GM10847 (cell line): ENCODE measurements around the gene MEX3A.

Experiments
- POLR2A ChIP-seq: IDR thresholded peaks from 2 replicates; pipeline ENCODE4 v1.6.1; 2011; ENCODE audit not compliant: insufficient read length; ENCODE audit errors: extremely low read depth

MEX3A gene

DNA sequence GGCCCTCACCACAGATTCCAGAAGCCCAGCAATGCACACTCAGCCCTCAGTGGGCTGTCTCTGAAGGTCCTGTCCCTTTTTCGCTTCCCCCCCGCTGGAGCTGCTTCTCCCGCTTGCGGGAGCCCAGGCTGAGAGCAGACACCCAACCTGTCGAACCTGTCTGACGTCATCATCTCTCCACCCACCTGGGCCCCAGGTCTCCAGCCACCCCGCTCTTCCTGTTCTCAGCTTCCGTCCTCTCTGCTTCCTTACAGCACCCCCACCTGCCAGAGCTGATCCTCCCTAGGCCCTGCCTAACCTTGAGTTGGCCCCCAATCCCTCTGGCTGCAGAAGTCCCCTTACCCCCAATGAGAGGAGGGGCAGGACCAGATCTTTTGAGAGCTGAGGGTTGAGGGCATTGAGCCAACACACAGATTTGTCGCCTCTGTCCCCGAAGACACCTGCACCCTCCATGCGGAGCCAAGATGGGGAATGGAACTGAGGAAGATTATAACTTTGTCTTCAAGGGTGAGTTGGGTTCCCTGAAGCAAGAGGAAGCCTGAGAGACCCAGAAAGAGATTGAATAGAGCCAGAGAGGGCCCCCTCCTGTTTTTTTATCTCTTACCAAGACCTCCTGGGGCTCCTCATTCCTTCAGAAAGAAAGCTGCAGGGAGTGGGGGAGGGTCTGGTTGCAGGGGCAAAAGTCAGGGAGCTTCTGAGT lies 21.2 kb downstream of the MEX3A start, which contains the start of gene RAB25:
Gene RAB25 (plus strand): TSS at position 224 of the 700 bp plus-strand sequence. CDS start 241 bp downstream, at position 465.
- no peak for TF ChIP-seq POLR2A

DNA sequence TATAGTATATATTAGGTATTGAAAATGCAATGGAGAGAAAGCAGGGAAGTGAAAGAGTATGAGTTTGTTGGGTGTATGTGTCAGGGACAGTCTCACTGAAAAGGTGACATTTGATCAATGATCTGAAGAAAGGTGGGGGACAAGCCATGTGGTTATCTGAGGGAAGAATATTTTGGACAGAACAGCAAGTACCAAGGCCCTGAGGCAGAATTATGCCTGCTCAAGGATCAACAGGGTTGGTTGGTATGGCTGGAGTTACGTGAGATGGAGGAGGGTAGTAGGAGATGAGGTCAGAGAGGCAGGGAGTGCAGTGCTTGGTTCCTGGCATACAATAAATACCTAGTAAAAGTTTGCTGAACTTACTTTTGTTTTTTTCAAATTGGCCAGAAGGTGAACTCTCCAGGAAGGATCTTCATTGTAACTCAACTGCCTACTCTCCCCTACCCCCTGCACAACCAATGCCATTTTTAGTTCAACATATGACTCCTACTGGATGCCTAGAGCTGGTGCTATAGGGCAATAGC lies 25.9 kb downstream of the MEX3A start:
- TF ChIP-seq POLR2A = no peak

DNA sequence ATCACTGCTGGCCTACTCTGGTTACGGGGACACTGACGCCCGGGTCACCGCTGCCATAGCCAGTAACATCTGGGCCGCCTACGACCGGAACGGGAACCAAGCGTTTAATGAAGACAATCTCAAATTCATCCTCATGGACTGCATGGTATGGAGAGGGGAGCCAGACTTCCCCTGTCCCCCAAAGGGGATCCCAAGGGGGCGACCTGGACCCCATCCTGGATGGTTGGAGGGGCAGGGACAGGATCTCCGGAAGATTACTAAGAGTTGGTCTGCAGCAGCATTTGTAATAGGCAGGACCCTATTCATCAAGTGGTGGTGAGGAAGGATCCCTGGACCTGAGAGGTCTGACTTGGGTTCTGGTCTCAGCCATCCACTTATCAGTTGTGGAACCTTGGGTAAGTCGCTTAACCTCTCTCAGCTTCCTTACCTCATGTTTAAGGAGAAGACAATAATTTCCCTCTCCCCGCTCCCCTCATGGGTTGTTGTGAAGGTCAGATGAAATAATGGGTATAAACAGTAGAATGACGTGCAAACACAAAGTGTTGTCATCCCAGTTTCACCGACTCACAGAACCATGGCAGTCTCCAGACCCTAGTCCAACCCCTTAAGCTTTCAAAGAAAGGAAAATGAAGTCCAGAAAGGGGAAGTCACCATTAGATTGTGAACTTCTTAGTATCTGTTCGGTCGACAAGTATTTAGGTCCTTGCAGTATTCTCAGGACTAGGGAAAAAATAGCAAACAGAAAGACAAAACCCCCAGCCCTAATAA lies 26.8 kb downstream of the MEX3A start:
- no peak for TF ChIP-seq POLR2A

DNA sequence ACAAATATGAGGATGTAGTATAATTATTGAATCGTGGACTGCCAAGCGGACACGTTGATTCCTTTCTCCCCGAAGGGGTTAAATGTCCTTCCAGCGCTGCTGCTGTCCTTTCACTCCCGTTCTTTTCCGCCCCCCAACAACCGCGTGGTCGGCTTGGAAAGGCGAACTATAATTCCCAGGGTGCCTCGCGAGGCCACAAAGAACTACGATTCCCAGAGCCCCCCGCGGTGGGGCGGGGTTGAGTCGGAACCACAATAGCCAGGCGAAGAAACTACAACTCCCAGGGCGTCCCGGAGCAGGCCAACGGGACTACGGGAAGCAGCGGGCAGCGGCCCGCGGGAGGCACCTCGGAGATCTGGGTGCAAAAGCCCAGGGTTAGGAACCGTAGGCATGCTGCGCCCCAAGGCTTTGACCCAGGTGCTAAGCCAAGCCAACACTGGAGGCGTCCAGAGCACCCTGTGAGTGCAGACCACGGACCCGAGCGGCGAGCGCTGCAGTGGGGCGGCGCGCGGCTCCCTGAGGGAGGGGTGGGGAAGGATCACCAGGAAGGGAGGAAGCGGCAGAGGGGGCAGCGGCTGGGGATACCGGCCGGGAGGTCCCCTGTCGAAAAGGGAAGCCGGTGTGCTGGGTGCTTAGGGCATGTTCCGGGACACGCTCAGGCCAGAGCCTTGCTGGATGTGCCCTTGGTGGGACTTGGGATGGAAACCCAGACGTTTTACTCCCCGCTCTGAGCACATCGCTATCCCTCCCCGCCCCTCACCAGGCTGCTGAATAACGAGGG lies 27.6 kb downstream of the MEX3A start, which contains the start of gene LAMTOR2:
Gene LAMTOR2 (plus strand): TSS at position 283 of the 781 bp plus-strand sequence. CDS start 108 bp downstream, at position 391.
- TF ChIP-seq POLR2A = peak; percentile 64

DNA sequence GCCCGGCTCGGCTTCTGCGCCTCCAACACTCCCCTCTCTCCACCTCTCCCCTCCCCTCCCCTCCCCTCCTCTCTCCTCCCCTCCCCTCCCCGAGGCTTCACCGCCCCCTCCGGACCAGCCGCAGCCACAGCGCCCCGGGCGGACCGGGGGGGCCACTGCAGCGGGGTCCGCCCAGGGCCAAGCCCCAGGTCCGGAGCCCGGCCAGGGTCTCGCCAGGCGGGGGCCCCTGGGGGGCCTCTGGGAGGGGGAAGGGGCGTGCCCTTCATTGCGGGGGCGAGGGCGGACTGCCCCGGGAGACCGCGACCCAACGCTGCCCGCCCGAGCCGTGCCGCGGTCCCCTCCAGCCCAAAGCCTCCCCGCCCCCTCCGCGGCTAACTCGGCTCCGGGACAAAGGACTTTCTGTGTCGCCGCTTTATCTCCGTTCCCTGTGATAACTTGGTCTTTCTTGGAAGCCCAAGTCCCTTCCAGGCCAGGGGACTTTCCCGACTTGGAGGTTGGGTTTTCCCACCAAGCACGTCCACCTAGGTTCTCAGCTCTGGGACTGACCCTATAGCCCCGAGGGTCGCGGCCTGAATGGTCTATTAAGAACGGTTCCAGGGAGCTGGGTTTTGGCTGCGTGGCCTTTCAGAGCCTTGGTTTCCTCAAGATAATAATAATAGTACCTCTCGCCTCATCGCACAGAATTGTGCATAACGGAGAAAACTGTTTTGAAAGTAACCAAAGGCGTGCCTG lies 28.3 kb downstream of the MEX3A start, which contains the start of gene UBQLN4:
Gene UBQLN4 (minus strand): TSS at position 31 of the 732 bp plus-strand sequence. CDS start 97 bp downstream, outside the sequence.
- no peak for TF ChIP-seq POLR2A

DNA sequence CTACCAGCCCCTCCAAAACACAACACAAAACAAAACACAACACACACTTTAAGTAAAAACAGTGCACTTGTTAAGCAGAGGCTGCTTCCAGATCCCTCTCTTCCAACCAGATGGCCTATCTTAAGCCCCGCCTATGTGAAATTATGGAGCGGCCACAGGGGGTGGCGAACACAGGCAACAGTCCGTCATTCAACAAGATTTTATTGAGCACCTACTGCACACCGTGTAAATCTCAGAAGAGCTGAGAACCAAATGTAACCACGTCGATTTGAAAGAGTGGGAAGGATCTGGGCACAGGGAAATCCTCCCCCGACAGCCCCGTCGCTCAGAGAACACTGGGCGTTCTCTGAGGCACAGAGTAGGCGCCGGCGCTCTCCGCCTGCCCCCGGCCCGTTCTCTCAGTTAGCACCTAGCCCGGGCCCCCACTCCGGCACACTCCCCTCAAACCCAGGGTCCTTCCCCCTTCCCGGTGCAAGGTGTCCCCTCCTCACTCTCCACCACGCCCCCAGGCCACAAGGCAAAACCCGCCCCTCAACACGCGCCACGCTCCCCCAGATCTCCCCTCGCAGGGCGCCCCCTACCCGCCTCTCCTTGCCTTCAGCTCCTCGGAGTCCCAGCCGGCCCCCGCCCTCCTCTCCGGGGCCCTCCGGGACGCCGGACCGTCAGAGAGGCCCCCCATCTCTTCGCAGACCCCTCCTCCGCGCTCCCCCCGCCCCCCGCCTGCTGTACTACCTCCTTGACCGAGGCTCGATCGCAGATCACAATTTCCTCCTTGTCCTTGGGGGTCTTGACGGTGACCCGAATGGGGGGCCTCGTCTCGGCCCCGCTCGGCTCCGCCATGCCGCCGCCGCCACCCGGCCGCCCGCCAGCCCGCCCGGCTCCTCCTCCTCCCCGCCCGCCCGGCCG lies 29.1 kb downstream of the MEX3A start:
- TF ChIP-seq POLR2A = no peak

DNA sequence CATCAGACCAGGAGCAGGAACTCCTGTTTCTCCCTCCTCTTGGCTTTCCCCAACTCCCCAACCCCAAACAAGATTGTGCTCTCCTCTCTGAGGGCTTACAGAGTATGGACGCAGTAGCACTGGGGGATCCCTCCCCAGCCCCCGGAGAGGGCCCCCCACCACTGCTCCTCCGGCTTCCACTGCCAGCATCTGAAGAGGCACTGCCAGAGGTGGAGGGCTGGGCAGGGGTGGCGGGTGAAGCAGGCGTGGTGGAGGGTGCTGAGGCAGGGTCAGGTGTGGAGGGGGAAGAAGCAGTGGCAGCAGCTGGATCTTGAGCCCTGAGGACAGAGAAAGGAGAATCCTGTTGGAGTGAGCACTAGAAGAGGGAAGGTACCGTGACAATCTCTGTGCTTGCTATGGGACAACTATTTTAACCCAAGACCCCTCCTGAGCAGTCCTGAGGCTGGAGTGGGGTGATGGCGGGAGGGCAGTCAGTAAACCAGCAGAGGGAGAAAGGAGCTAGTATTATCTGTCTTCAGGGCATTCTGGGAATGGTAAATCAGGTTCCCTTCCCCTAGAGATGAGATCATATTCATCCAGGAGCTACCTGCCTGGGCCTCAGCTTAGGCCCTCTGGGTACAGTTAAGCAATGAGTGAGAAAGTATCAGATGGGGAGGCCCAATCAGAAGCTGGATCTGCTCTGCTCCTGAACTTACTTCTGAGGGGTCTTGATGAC lies 31.1 kb downstream of the MEX3A start:
- no peak for TF ChIP-seq POLR2A

DNA sequence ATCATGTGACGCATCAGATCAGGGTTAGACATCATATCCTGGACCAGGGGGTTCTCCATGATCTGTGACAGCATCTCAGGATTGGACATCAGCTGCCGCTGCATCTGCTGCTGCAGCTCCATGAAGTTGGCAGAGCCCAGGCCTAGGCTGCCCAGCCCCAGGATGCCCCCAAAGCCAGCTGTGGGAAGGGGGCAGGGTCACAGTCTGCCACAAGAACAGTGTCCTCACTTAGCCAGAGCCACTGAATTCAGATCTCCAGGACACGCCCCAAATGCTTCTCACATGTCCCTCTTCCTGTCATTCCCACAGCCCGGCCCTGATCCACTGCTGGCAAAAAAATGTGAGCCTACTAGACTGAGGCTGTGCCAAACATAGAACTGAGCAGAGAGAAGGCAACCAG lies 31.9 kb downstream of the MEX3A start:
- no peak for TF ChIP-seq POLR2A

DNA sequence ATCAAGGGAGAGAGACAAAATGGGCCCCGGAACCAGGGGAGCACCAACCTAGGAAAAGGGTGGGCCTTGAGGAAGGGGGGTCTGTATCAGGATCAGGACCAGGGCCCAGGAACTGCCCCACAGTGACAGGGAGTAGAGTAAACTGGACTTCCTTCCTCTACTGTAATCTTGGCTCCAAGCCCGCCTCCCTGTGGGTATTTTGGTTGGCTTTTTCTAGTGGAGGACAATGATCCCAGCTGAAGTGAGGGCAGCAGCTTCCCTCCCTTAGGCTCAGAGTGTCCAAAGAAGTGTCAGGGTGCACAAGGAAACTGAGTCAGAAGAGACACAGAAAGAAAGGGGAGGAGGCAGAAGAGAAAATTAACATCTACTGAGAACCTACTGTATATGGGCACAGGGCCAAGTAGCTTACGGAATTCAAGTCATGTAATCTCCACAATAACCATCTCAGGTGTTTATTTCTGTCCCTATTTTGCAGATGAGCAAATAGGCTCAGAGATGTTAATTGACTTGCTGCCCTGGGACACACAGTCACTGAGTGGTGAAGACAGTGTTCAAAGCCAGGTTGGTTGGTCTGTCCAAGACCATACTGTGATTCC lies 33.5 kb downstream of the MEX3A start:
- no peak for TF ChIP-seq POLR2A

DNA sequence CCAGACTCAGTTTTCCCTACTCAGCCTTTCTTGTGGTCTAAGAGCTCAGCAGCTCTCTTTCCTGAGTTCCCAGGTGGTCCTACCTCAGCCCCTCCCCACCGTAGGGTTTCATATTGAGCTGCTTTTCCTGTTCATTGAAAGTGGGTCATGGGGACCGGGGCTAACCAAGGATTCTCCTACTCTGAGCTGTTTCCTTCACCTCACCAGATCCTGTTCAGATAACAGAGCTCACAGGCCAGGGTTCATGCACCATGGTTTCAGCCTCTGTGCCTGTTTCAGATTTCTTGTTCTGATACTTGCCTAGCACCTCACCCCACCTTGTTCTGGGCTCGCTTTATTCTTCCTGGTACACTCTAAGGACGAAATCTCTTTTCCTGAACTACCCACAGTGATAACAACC lies 37.2 kb downstream of the MEX3A start:
- TF ChIP-seq POLR2A = no peak

DNA sequence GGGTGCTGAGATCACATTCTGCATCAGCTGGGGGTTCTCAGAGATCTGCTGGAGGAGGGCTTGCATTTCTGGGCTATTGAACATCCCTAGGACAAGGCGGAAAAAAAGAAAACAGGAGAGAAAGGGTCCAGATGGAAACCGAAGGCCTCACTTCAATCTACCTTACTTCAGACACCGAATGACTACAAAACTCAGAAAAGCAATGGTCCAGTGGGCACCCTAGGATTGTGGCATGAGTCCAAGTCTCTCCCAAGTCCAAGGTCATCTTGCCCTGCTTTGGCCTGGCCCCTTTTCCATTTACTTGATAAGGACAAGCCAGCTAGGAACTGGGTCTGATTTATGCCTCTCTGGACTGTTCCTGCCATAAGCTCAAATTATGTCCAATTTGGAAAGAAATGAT lies 39.4 kb downstream of the MEX3A start:
- TF ChIP-seq POLR2A = no peak

DNA sequence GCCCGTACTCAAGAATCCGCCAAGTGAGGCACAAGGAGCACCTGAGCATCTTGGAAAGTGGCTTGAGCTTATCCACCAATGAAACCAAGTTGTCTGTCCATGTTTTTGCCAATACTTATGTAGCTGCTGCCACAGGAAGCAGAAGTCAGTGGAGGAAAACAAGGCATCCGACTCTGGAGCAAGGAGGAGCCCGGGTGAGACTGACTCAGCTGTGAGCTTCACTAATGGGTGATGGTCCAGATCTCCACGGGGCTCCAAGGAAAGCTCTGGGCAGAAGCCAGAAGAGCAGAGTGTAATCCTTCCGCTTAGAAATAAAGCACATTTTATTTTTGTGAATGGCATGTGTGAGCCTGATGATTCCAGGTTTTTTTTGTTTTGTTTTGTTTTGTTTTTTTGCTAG lies 49.3 kb downstream of the MEX3A start:
- no peak for TF ChIP-seq POLR2A

DNA sequence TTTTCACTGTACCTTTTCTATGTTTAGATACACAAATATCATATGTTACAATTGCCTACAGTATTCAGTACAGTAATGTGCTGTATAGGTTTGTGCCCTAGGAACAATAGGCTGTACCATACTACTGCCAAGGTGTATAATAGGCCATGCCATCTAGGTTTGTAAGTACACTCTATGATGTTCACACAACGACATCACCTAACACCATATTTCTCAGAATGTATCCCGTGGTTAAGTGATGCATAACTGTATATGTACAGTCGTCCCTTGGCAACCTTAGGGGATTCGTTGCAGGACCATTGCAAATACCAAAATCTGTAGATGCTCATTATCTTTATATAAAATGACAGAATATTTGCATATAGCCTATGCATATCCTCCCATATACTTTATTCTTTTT lies 55.7 kb downstream of the MEX3A start:
- no peak for TF ChIP-seq POLR2A
